HL-60 (cell line): ENCODE measurements around the gene ZNF358.

Experiments used
- DNase-seq, 2 experiments: peaks; one replicate each; pipeline ENCODE4 v3.0.0-alpha.2; 2010 to 2020; ENCODE audit warnings: low read depth in 1 of 2, low spot score in 1 of 2
- H3K27ac ChIP-seq: fragments of 250-450 bp; sonication (Bioruptor Pico); replicated peaks from 2 replicates; pipeline ENCODE4 v1.5.1; 2020; ENCODE audit warnings: mild to moderate bottlenecking, moderate library complexity
- H3K27me3 ChIP-seq: fragments of 250-450 bp; sonication (Bioruptor Pico); 2 replicates; pipeline ENCODE4 v1.5.1; 2021; ENCODE audit warnings: mild to moderate bottlenecking, moderate library complexity; ENCODE audit not compliant: insufficient read depth, poor library complexity, severe bottlenecking
- H3K4me3 ChIP-seq: replicated peaks from 2 replicates; pipeline ENCODE4 v1.5.1; 2011; ENCODE audit warnings: mild to moderate bottlenecking, control low read depth, low read length; ENCODE audit not compliant: insufficient read depth
- GABPA ChIP-seq: IDR thresholded peaks from 2 replicates; pipeline ENCODE4 v1.6.1; 2012; ENCODE audit warnings: low read depth
- POLR2AphosphoS5 ChIP-seq: IDR thresholded peaks from 2 replicates; pipeline ENCODE4 v1.6.1; 2012; ENCODE audit warnings: low read depth
- SPI1 ChIP-seq: IDR thresholded peaks from 2 replicates; pipeline ENCODE4 v1.6.1; 2012; ENCODE audit warnings: low read depth, mild to moderate bottlenecking, borderline replicate concordance
- TF ChIP-seq, protein P1 (sequence below): IDR thresholded peaks from 2 replicates; pipeline ENCODE4 v1.6.1; 2012; ENCODE audit warnings: low read depth; ENCODE audit not compliant: insufficient replicate concordance
- TF ChIP-seq, protein P2 (sequence below): IDR thresholded peaks from one replicate; pipeline ENCODE4 v1.5.1; 2011; ENCODE audit warnings: low read length, control low read depth, inconsistent platforms; ENCODE audit not compliant: insufficient read depth

ZNF358 gene

DNA sequence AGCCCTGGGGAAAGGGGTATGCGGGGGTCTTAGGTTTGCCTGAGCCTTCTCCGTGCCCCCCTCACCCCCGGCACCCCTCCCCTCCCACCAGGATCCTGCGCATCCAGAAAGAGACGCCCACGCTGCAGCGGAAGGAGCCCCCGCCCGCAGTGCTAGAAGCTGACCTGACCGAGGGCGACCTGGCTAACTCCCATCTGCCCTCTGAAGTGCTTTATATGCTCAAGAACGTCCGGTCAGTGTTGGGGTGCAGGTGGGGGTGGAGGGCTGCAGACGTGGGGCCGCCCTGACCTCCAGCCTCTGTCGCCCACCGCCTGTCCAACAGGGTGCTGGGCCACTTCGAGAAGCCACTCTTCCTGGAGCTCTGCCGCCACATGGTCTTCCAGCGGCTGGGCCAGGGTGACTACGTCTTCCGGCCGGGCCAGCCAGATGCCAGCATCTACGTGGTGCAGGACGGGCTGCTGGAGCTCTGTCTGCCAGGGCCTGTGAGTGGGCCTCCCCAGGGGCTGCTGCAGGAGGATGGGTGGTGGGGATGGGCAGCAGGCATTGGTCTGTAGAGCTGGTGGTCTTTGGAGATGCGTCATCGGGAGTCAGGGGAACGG, 24.0 kb downstream of the ZNF358 start:
- Histone ChIP-seq H3K4me3 (no peak overlapping the region), H3K27me3 (no peaks in the 10 kb centered on the region), H3K27ac (no peak overlapping the region)
- DNase-seq: no peak
- no peak for TF ChIP-seq GABPA

DNA sequence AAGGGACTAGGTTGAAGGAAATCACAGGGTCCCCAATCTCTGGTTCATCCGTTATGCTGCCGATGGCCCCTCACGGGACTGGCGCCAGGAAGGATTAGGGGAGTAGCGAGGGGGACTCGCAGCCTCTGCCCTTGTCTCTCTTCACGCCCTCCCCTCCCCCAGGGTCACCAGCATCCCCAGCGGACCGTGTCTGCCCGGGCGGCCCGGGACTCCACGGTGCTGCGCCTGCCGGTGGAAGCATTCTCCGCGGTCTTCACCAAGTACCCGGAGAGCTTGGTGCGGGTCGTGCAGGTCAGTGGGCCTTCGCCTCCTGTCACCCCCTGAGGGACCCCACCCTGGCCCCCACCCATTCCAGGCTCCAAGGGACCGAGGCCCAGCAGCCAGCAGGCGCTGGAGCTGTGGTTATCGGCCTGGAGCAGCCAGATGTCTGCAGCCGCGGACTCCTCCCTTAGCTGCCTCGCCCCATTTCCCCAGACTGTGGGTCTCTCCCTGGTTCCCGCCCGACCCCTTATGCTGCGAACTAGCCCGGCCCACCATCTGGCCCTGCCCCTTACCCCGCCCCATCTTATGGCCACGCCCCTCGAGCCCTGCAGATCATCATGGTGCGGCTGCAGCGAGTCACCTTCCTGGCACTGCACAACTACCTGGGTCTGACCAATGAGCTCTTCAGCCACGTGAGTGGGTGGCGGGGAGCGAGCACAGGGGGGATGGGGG, 25.0 kb downstream of the ZNF358 start:
- no peak for DNase-seq
- no peak for TF ChIP-seq GABPA
- TF ChIP-seq SPI1: no peak
- TF ChIP-seq, protein P1, sequence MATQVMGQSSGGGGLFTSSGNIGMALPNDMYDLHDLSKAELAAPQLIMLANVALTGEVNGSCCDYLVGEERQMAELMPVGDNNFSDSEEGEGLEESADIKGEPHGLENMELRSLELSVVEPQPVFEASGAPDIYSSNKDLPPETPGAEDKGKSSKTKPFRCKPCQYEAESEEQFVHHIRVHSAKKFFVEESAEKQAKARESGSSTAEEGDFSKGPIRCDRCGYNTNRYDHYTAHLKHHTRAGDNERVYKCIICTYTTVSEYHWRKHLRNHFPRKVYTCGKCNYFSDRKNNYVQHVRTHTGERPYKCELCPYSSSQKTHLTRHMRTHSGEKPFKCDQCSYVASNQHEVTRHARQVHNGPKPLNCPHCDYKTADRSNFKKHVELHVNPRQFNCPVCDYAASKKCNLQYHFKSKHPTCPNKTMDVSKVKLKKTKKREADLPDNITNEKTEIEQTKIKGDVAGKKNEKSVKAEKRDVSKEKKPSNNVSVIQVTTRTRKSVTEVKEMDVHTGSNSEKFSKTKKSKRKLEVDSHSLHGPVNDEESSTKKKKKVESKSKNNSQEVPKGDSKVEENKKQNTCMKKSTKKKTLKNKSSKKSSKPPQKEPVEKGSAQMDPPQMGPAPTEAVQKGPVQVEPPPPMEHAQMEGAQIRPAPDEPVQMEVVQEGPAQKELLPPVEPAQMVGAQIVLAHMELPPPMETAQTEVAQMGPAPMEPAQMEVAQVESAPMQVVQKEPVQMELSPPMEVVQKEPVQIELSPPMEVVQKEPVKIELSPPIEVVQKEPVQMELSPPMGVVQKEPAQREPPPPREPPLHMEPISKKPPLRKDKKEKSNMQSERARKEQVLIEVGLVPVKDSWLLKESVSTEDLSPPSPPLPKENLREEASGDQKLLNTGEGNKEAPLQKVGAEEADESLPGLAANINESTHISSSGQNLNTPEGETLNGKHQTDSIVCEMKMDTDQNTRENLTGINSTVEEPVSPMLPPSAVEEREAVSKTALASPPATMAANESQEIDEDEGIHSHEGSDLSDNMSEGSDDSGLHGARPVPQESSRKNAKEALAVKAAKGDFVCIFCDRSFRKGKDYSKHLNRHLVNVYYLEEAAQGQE: no peak
- TF ChIP-seq, protein P2, sequence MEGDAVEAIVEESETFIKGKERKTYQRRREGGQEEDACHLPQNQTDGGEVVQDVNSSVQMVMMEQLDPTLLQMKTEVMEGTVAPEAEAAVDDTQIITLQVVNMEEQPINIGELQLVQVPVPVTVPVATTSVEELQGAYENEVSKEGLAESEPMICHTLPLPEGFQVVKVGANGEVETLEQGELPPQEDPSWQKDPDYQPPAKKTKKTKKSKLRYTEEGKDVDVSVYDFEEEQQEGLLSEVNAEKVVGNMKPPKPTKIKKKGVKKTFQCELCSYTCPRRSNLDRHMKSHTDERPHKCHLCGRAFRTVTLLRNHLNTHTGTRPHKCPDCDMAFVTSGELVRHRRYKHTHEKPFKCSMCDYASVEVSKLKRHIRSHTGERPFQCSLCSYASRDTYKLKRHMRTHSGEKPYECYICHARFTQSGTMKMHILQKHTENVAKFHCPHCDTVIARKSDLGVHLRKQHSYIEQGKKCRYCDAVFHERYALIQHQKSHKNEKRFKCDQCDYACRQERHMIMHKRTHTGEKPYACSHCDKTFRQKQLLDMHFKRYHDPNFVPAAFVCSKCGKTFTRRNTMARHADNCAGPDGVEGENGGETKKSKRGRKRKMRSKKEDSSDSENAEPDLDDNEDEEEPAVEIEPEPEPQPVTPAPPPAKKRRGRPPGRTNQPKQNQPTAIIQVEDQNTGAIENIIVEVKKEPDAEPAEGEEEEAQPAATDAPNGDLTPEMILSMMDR: no peak
- H3K27me3 ChIP-seq: no peaks in the 10 kb centered on the region
- H3K4me3 ChIP-seq: no peak overlapping the region
- no peak overlapping the region for H3K27ac ChIP-seq

- DNase-seq: no peak
- Histone ChIP-seq H3K4me3 (no peak overlapping the region), H3K27ac (no peak overlapping the region), H3K27me3 (no peaks in the 10 kb centered on the region)
- TF ChIP-seq, protein P1: no peak
- TF ChIP-seq POLR2AphosphoS5: no peak
- TF ChIP-seq, protein P2: no peak
- no peak for TF ChIP-seq SPI1
- TF ChIP-seq GABPA: no peak
Measured at GRCh38 chr19:7541475-7541824, 25.5 kb downstream of the ZNF358 start.

- Histone ChIP-seq H3K27me3 (no peaks in the 10 kb centered on the region), H3K27ac (no peak overlapping the region), H3K4me3 (no peak overlapping the region)
- no peak for DNase-seq
- TF ChIP-seq POLR2AphosphoS5: no peak
Measured at GRCh38 chr19:7541828-7542443, 26.0 kb downstream of the ZNF358 start.
